HepG2 (cell line): ENCODE data around the gene KLF12. TPM values are rescaled to one million over a fixed set of nuclear protein-coding genes. Genes with fewer than 3 reads are reported as not detected.
A peak's percentile ranks its signal among the peaks of the same experiment; 100 is the strongest.

Experiments
- AHDC1 ChIP-seq: sonication (generic); formaldehyde crosslinking; IDR thresholded peaks from 2 replicates; pipeline ENCODE4 v1.5.1; 2020; ENCODE audit warnings: mild to moderate bottlenecking, missing genetic modification reagents, borderline replicate concordance
- ASH2L ChIP-seq: fragments of 300-600, 200-600 bp; sonication (generic); IDR thresholded peaks from 2 replicates; pipeline ENCODE4 v1.7.0; 2017; ENCODE audit warnings: low read depth, mild to moderate bottlenecking, moderate library complexity, mixed read lengths, low read length; ENCODE audit not compliant: insufficient read length
- CREM ChIP-seq, 2 experiments: sonication (generic) in 1 of 2; formaldehyde crosslinking in 1 of 2; IDR thresholded peaks; 2 replicates each; pipeline versions ENCODE4 v1.4.0 to v1.6.1; 2016 to 2020; ENCODE audit warnings: antibody characterized with exemption in 1 of 2, mild to moderate bottlenecking in 1 of 2, missing genetic modification reagents in 1 of 2
- CSRNP1 ChIP-seq: sonication (generic); formaldehyde crosslinking; IDR thresholded peaks from 2 replicates; pipeline ENCODE4 v1.8.1; 2023; ENCODE audit warnings: mild to moderate bottlenecking, missing genetic modification reagents
- E2F2 ChIP-seq: sonication (generic); formaldehyde crosslinking; IDR thresholded peaks from 2 replicates; pipeline ENCODE4 v1.4.0; 2020; ENCODE audit warnings: missing genetic modification reagents, borderline replicate concordance
- EP300 ChIP-seq, 3 experiments: sonication (generic) in 1 of 3; formaldehyde crosslinking in 1 of 3; IDR thresholded peaks; 2 replicates each; pipeline versions ENCODE4 v1.5.1 to v1.6.1; 2011 to 2020; ENCODE audit warnings: low read depth in 2 of 3, low read length in 2 of 3, borderline replicate concordance in 1 of 3, improper control_type of control experiment in 1 of 3, mild to moderate bottlenecking in 1 of 3, missing genetic modification reagents in 1 of 3, moderate library complexity in 1 of 3
- HNF4A ChIP-seq: sonication (generic); formaldehyde crosslinking; IDR thresholded peaks from 2 replicates; pipeline ENCODE4 v1.4.0; 2020; ENCODE audit warnings: missing genetic modification reagents
- MTA1 ChIP-seq: sonication (generic); formaldehyde crosslinking; IDR thresholded peaks from 2 replicates; pipeline ENCODE4 v1.4.0; 2020; ENCODE audit warnings: missing genetic modification reagents, mild to moderate bottlenecking, borderline replicate concordance
- NCOA2 ChIP-seq: sonication (generic); formaldehyde crosslinking; IDR thresholded peaks from 2 replicates; pipeline ENCODE4 v1.8.0; 2022; ENCODE audit warnings: inconsistent platforms
- NR2F6 ChIP-seq, 2 experiments: IDR thresholded peaks; 2 replicates each; pipeline ENCODE4 v1.6.1; 2016; ENCODE audit warnings: antibody characterized with exemption in 1 of 2, mild to moderate bottlenecking in 1 of 2
- ZHX1 ChIP-seq: sonication (generic); formaldehyde crosslinking; IDR thresholded peaks from 2 replicates; pipeline ENCODE4 v1.8.1; 2022; ENCODE audit warnings: low read depth, mild to moderate bottlenecking, missing genetic modification reagents
- ZMYM3 ChIP-seq: sonication (generic); formaldehyde crosslinking; IDR thresholded peaks from 2 replicates; pipeline ENCODE4 v1.5.1; 2020; ENCODE audit warnings: mild to moderate bottlenecking, missing genetic modification reagents
- ZMYM4 ChIP-seq: sonication (generic); formaldehyde crosslinking; IDR thresholded peaks from 2 replicates; pipeline ENCODE4 v1.8.1; 2023; ENCODE audit warnings: mild to moderate bottlenecking, missing genetic modification reagents
- ZNF264 ChIP-seq: sonication (generic); formaldehyde crosslinking; IDR thresholded peaks from 2 replicates; pipeline ENCODE4 v1.4.0; 2020; ENCODE audit warnings: missing genetic modification reagents
- ZNF546 ChIP-seq: sonication (generic); formaldehyde crosslinking; conservative IDR thresholded peaks from 2 replicates; pipeline ENCODE4 v1.8.1; 2023; ENCODE audit warnings: mild to moderate bottlenecking, missing genetic modification reagents
- ZNF605 ChIP-seq: sonication (generic); formaldehyde crosslinking; IDR thresholded peaks from 2 replicates; pipeline ENCODE4 v1.8.0; 2022; ENCODE audit warnings: mild to moderate bottlenecking, missing genetic modification reagents
- ZNF644 ChIP-seq: IDR thresholded peaks from 2 replicates; pipeline ENCODE4 v1.6.1; 2016; ENCODE audit warnings: low read depth
- ZNF713 ChIP-seq: sonication (generic); formaldehyde crosslinking; IDR thresholded peaks from 2 replicates; pipeline ENCODE4 v1.4.0; 2020; ENCODE audit warnings: mild to moderate bottlenecking, missing genetic modification reagents
- polyA plus RNA-seq, 8 experiments: library from polyadenylated mRNA; depleted of rRNA in 3 of 8; stranded (reverse) in 7 of 8; unstranded in 1 of 8; fragments of >200 nt; fragmentation: Illumina TruSeq in 4 of 8; extraction: Trizol in 4 of 8; gene quantifications; 2 replicates each; pipeline versions ENCODE4 v1.2.1 to v1.2.3, GENCODE V29; 2011 to 2016; ENCODE audit warnings: low read depth in 4 of 8, missing spikeins in 1 of 8, mixed read lengths in 1 of 8; ENCODE audit not compliant: insufficient read depth in 1 of 8
- total RNA-seq, 5 experiments: library from RNA; depleted of rRNA; stranded (reverse); fragments of >200 nt; fragmentation: Illumina TruSeq; extraction: Trizol; gene quantifications; 2 replicates each; pipeline ENCODE4 v1.2.3, GENCODE V29; 2016; ENCODE audit warnings: low read depth in 1 of 5

Gene KLF12
- total and polyA plus RNA-seq, 2 of the 13 experiments (the other 11 are each of a cell fraction or from before 2014, with no cell fraction given), result 0.66 to 1.5 TPM

DNA sequence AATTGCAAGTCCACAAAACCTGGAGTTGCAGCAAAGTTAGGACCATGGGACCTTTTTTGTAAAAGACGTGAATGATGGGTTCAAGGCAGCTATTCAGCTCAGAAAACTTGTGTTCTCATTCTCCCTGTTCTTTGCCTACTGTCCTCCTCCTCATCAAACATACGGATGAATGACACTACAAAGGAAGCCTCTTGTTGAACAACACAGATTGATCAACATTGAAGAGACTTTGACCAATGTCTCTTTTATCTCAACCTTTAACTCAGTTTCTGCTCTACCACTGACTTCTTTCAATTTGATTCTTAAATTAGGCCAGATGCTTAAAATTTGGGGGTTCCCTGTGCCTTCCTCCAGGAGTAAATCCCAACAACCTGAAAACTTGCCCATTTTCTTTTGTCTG lies 27.9 kb upstream of the KLF12 start (continued):
- no peak for TF ChIP-seq ZHX1 (CRISPR knock-in tag)
- no peak for TF ChIP-seq E2F2 (CRISPR knock-in tag)
- no peak for TF ChIP-seq ZNF605 (CRISPR knock-in tag)
- peak; percentile 52; the same call in 1 of the 2 replicates for TF ChIP-seq ZMYM4 (CRISPR knock-in tag)
- TF ChIP-seq EP300 (IDR thresholded peaks at IDR 0.05; ENCODE audit: low read depth in 2 of 2, low read length in 2 of 2), result peak in 1 of 2 experiments; percentile 90; a peak in 2 of 4 replicates
- peak; percentile 60; the same call in 1 of the 2 replicates for TF ChIP-seq EP300 (CRISPR knock-in tag; IDR thresholded peaks at IDR 0.05; ENCODE audit: borderline replicate concordance)
- TF ChIP-seq ZNF644, result peak; percentile 49; the same call in 1 of the 2 replicates
- no peak for TF ChIP-seq ZNF713 (CRISPR knock-in tag)
- TF ChIP-seq AHDC1 (CRISPR knock-in tag), result peak; percentile 96
- 0 out of 2 replicates have a peak, but pooled peaks have one; percentile 63 for TF ChIP-seq ZNF264 (CRISPR knock-in tag)
- TF ChIP-seq ZMYM3 (CRISPR knock-in tag), result no peak
- TF ChIP-seq CSRNP1 (CRISPR knock-in tag), result no peak
- TF ChIP-seq ASH2L, result peak; percentile 75
- TF ChIP-seq ZNF546 (CRISPR knock-in tag), result no peak
- TF ChIP-seq HNF4A (CRISPR knock-in tag), result peak; percentile 89
- TF ChIP-seq CREM (IDR thresholded peaks at IDR 0.05), result peak; percentile 80
- no peak for TF ChIP-seq CREM (CRISPR knock-in tag; IDR thresholded peaks at IDR 0.05)
- TF ChIP-seq NCOA2, result peak; percentile 74
- no peak for TF ChIP-seq MTA1
- TF ChIP-seq NR2F6 (IDR thresholded peaks at IDR 0.05), result peak; percentile 56
- TF ChIP-seq NR2F6 (CRISPR knock-in tag; IDR thresholded peaks at IDR 0.05), result peak; percentile 36; the same call in 1 of the 2 replicates
